IPS DF 19.7 (cell line): ENCODE data around the gene LCE1D.

Experiments
- DNase-seq: peaks from one replicate; pipeline ENCODE4 v3.0.0-alpha.2; 2013; ENCODE audit warnings: low read depth, low spot score

The LCE1D gene

GRCh38 chr1:152811671-152812070 is 15.2 kb downstream of the LCE1D start, which contains the start of gene LCE1B:
Gene LCE1B (plus strand): TSS chr1:152811971. CDS start chr1:152812447, 476 bp downstream.
- DNase-seq, result no peak

- DNase-seq, result no peak
Observed at GRCh38 chr1:152817309-152817708, 20.8 kb downstream of the LCE1D start.

GRCh38 chr1:152823294-152823693 is 26.8 kb downstream of the LCE1D start:
- no peak for DNase-seq

- no peak for DNase-seq
Observed at GRCh38 chr1:152824964-152825363, 28.4 kb downstream of the LCE1D start.

GRCh38 chr1:152827173-152827572 is 30.7 kb downstream of the LCE1D start, which contains the start of gene LCE1A:
Gene LCE1A (plus strand): TSS chr1:152827473. CDS start chr1:152827473, 0 bp downstream.
- DNase-seq, result no peak

- DNase-seq, result no peak
Observed at GRCh38 chr1:152836870-152837269, 40.3 kb downstream of the LCE1D start.

GRCh38 chr1:152842556-152842955 is 46.0 kb downstream of the LCE1D start, which contains the start of gene LCE6A:
Gene LCE6A (plus strand): TSS chr1:152842856. CDS start chr1:152843521, 665 bp downstream.
- DNase-seq, result no peak
